Testis (tissue), 2 donors: ENCODE results near the gene CDH4.

Experiments used
- POLR2A ChIP-seq: fragments of 450-650 bp; IDR thresholded peaks from one replicate; pipeline ENCODE4 v1.6.1; 2017; ENCODE audit warnings: antibody characterized with exemption, mild to moderate bottlenecking, moderate library complexity
- TF ChIP-seq, protein P1 (sequence below), 3 experiments: fragments of 450-650 bp in 2 of 3; fragments of 200-600 bp in 1 of 3; sonication (generic) in 1 of 3; IDR thresholded peaks; one replicate each; pipeline ENCODE4 v1.5.1; 2016 to 2019; ENCODE audit warnings: antibody characterized with exemption in 3 of 3, mild to moderate bottlenecking in 2 of 3, moderate library complexity in 1 of 3

DNA sequence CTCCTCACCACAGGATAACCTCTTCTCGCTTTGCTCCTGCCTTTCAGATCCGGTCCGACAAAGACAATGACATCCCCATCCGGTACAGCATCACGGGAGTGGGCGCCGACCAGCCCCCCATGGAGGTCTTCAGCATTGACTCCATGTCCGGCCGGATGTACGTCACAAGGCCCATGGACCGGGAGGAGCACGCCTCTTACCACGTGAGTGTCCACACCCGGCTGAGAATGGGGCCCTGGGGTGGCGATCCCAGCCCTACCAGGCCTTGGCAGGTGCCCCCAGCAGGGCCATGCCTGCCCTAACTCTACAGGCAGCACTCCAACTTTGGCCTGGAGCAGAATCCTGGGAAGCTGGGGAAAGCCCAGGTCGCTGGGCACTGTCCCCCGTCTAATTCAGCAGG lies 592.6 kb downstream of the CDH4 start:
- TF ChIP-seq, protein P1, sequence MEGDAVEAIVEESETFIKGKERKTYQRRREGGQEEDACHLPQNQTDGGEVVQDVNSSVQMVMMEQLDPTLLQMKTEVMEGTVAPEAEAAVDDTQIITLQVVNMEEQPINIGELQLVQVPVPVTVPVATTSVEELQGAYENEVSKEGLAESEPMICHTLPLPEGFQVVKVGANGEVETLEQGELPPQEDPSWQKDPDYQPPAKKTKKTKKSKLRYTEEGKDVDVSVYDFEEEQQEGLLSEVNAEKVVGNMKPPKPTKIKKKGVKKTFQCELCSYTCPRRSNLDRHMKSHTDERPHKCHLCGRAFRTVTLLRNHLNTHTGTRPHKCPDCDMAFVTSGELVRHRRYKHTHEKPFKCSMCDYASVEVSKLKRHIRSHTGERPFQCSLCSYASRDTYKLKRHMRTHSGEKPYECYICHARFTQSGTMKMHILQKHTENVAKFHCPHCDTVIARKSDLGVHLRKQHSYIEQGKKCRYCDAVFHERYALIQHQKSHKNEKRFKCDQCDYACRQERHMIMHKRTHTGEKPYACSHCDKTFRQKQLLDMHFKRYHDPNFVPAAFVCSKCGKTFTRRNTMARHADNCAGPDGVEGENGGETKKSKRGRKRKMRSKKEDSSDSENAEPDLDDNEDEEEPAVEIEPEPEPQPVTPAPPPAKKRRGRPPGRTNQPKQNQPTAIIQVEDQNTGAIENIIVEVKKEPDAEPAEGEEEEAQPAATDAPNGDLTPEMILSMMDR (IDR thresholded peaks at IDR 0.05) = no peak
- no peak for TF ChIP-seq POLR2A
